Prostate gland (tissue), 2 donors: ENCODE data around the gene SPTBN5.

Source experiments
- CTCF ChIP-seq, 4 experiments: fragments of 200-600 bp in 2 of 4; fragments of 450-650 bp in 2 of 4; sonication (generic) in 2 of 4; IDR thresholded peaks; 1 replicate in 3 of 4; 2 replicates in 1 of 4; pipeline ENCODE4 v1.5.1; 2016 to 2019; ENCODE audit warnings: antibody characterized with exemption in 4 of 4, mild to moderate bottlenecking in 2 of 4, moderate library complexity in 2 of 4
- POLR2A ChIP-seq: fragments of 450-650 bp; IDR thresholded peaks from one replicate; pipeline ENCODE4 v1.6.1; 2016; ENCODE audit warnings: antibody characterized with exemption, mild to moderate bottlenecking
- POLR2AphosphoS5 ChIP-seq: sonication (generic); formaldehyde crosslinking; IDR thresholded peaks from one replicate; pipeline ENCODE4 v1.6.1; 2017; ENCODE audit warnings: antibody characterized with exemption

DNA sequence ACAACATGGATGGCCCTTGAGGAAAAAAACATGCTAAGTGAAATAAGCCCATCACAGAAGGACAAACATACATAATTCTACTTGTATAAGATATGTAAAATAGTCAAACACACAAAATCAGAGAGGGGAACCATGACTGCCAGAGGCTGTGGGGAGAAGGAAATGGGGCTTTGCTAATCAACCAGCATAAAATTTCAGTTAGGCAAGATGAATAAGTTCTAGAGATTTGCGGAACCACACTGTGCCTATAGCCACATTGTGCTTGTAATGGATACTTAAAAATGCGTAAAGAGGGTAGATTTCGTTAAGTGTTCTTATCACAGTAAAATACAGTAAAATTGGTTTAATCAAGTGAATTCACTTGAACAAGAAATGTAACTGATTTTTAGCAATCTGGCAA, 33.7 kb upstream of the SPTBN5 start:
- TF ChIP-seq CTCF (IDR thresholded peaks at IDR 0.05), result no peak
- no peak for TF ChIP-seq POLR2AphosphoS5
- TF ChIP-seq POLR2A, result no peak
